Body of pancreas (tissue), 4 donors: Measurements from ENCODE around the gene ADPRHL1. TPM values are rescaled to one million over a fixed set of nuclear protein-coding genes. Genes with fewer than 3 reads are reported as not detected.

Source experiments
- ATAC-seq: fragments of 150-250 bp; one replicate; pipeline ENCODE4 v1.9.1; 2016
- DNase-seq, 4 donors: peaks; one replicate each; pipeline ENCODE4 v3.0.0-alpha.2; 2019
- H3K27ac ChIP-seq, 4 donors: fragments of 200-600 bp; sonication (generic); 1 replicate in 3 of 4; 2 replicates in 1 of 4; pipeline versions ENCODE4 v1.5.1 to v1.6.1; 2016 to 2019; ENCODE audit warnings: mild to moderate bottlenecking in 1 of 4, mixed read lengths in 1 of 4, moderate library complexity in 1 of 4
- H3K27me3 ChIP-seq, 2 donors: fragments of 200-600 bp; sonication (generic); one replicate each; pipeline ENCODE4 v1.6.0; 2016; ENCODE audit warnings: mild to moderate bottlenecking in 1 of 2
- H3K36me3 ChIP-seq, 2 donors: fragments of 200-600 bp; sonication (generic); replicated peaks in 1 of 2; 2 replicates each; pipeline ENCODE4 v1.5.1; 2016; ENCODE audit warnings: low read depth in 2 of 2; ENCODE audit not compliant: insufficient read depth in 1 of 2
- H3K4me1 ChIP-seq: fragments of 200-600 bp; sonication (generic); one replicate; pipeline ENCODE4 v1.6.0; 2016
- H3K4me3 ChIP-seq, 2 donors: fragments of 200-600 bp; sonication (generic); 1 replicate in 1 of 2; 2 replicates in 1 of 2; pipeline ENCODE4 v1.5.1; 2016 to 2019
- H3K9me3 ChIP-seq, 3 donors: fragments of 200-600 bp; sonication (generic); 1 replicate in 2 of 3; 2 replicates in 1 of 3; pipeline ENCODE4 v1.5.1; 2016
- POLR2A ChIP-seq, 3 donors: fragments of 450-650 bp; IDR thresholded peaks; one replicate each; pipeline ENCODE4 v1.6.1; 2016; ENCODE audit warnings: antibody characterized with exemption in 3 of 3, mild to moderate bottlenecking in 2 of 3
- WGBS, 2 donors: methylation state at CpG; one replicate each; pipeline ENCODE4 v1.1.5; 2017; 5-methylcytosine and 5-hydroxymethylcytosine counted together
- intact Hi-C: fragments of 100-400 bp; cut with DNase I; formaldehyde crosslinking; loops from one replicate; pipeline ENCODE4 v1.15.1; 2023
- total RNA-seq, 2 donors: library from RNA; depleted of rRNA; stranded (reverse); fragments of >200 nt; gene quantifications; one replicate each; pipeline ENCODE4 v1.1.0, GENCODE V29; 2016
- TF ChIP-seq, protein P1 (sequence below), 7 experiments: fragments of 450-650 bp in 4 of 7; fragments of 200-600 bp in 3 of 7; sonication (generic) in 3 of 7; IDR thresholded peaks; one replicate each; pipeline ENCODE4 v1.5.1; 2016 to 2019; ENCODE audit warnings: antibody characterized with exemption in 7 of 7

Gene ADPRHL1
- total RNA-seq, 2 donors from 2014 or later, result 6.0 to 15.8 TPM

DNA sequence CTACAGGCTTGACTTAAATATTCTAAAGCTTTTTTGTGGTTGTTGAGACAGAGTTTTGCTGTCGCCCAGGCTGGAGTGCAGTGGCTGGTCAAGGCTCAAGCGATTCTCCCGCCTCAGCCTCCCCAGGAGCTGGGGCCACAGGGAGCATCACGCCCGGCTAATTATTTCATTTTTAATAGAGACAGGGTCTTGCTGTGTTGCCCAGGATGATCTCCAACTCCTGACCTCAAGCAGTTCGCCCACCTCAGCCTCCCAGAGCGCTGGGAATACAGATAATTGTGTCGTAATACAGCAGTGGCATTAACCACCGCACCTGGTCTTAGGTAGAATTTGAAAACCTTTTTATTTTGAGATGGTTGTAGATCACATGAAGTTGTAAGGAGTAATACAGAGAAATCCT, 38.7 kb upstream of the ADPRHL1 start:
- Histone ChIP-seq H3K27ac (peak overlapping the region; percentile 81 to 89 (median 84)), H3K27me3 (no peaks in the 10 kb centered on the region), H3K4me1 (peaks cover 70% of the 10 kb centered on the region), H3K4me3 (peak overlapping the region in 1 of 2 donors; percentile 84), H3K9me3 (no peaks in the 10 kb centered on the region), H3K36me3 (peaks cover 0 to 3% of the 10 kb centered on the region in 2 donors)
- TF ChIP-seq, protein P1, sequence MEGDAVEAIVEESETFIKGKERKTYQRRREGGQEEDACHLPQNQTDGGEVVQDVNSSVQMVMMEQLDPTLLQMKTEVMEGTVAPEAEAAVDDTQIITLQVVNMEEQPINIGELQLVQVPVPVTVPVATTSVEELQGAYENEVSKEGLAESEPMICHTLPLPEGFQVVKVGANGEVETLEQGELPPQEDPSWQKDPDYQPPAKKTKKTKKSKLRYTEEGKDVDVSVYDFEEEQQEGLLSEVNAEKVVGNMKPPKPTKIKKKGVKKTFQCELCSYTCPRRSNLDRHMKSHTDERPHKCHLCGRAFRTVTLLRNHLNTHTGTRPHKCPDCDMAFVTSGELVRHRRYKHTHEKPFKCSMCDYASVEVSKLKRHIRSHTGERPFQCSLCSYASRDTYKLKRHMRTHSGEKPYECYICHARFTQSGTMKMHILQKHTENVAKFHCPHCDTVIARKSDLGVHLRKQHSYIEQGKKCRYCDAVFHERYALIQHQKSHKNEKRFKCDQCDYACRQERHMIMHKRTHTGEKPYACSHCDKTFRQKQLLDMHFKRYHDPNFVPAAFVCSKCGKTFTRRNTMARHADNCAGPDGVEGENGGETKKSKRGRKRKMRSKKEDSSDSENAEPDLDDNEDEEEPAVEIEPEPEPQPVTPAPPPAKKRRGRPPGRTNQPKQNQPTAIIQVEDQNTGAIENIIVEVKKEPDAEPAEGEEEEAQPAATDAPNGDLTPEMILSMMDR (IDR thresholded peaks at IDR 0.05), result no peak
- no peak for TF ChIP-seq POLR2A (IDR thresholded peaks at IDR 0.05)
- intact Hi-C loops, result no loop called here
- WGBS, 2 donors, result 59 to 76% methylated on average over 8 to 9 of the region's 9 CpGs
- ATAC-seq (no peak), DNase-seq (no peak)

DNA sequence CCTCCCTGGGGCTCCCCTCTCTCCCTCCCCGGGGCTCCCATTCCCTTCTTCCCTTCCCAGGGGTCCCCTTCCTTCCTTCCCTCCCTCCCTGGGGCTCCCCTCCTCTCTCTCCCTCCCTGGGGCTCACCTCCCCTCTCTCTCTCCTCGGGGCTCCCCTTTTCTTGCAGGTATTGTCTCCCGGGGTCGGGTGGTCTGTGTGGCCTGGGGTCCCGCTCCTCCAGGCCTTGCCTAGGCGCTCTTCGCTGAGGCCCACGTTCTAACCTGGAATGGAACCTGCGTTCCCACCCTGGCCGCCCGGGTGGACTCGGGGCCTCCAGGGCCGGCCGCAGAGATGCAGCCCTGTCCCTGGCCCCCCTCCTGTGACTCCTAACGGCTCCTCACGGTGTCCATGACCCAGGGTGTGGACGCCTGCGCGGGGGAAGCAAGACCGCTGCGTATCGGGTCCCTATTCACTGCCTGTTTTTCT, 38.2 kb upstream of the ADPRHL1 start:
- ATAC-seq (peak; percentile 2), DNase-seq (peak; percentile 40 to 54 (median 46))
- Histone ChIP-seq H3K4me3 (peak overlapping the region; percentile 66 to 84), H3K36me3 (no peaks in the 10 kb centered on the region), H3K27me3 (no peaks in the 10 kb centered on the region), H3K27ac (peak overlapping the region; percentile 84 to 89 (median 86)), H3K9me3 (no peaks in the 10 kb centered on the region), H3K4me1 (peaks cover 65% of the 10 kb centered on the region)
- TF ChIP-seq POLR2A (IDR thresholded peaks at IDR 0.05), result no peak
- TF ChIP-seq, protein P1 (IDR thresholded peaks at IDR 0.05), result no peak
- 0 to 2% methylated on average over 20 to 22 of the region's 22 CpGs for WGBS, 2 donors
- intact Hi-C loops, result no loop called here

DNA sequence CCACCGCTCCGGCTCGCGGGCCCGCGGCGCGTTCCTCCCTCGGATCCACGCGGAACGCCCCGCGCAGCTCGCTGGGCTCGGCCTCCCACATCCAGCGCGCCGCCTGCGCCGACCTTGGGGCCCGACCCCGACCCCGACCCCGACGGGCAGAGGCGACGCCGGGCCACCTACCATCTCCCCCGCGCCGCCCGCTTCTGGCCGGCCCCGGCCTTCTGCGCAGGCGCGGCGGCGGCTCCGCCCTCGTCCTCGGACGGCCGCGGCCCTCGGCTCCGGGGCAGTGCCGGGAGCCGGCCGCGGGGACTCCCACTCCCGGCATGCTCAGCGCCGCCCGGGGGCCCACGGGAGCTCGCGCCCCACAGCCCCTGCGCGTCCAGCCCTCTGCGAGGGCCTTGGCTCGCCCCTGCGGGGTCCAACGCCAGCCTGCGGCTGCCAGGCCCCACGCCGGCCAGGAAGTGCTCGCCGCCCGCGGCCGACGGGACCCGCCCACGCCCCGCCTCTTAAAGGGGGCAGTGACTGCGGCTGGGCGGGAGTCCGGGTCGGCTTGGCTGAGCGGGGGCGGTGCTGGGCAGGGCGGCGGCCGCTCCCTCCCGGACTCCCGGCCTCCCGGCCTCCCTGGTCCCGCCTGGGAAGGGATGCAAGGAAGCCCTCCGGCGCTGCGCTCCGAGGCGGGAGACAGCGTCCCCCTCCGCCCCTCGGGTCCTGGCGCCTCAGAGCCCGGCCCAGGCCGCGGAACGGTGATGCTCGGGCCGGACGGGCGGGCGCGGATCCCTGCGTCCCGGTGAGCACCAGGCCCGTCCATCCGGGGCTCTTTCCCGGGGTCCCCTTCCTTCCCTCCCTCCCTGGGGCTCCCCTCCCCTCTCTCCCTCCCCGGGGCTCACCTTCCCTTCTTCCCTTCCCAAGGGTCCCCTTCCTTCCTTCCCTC, 37.5 kb upstream of the ADPRHL1 start, which contains the start of gene DCUN1D2:
Gene DCUN1D2 (minus strand): TSS at position 216 of the 922 bp plus-strand sequence. CDS start 42 bp downstream, at position 174.
- intact Hi-C loops, result no loop called here
- peak within 1 kb of the TSS; percentile 84 to 89 (median 86) for H3K27ac ChIP-seq
- no peaks in the 10 kb centered on the region for H3K27me3 ChIP-seq
- TF ChIP-seq POLR2A (IDR thresholded peaks at IDR 0.05), result peak; percentile 75 to 94 (median 78)
- TF ChIP-seq, protein P1 (IDR thresholded peaks at IDR 0.05), result peak in 2 of 7 experiments; percentile 0 to 3
- no peaks in the 10 kb centered on the region for H3K36me3 ChIP-seq
- peak; percentile 93 to 95 (median 94) for DNase-seq
- ATAC-seq, result peak; percentile 91
- no peaks in the 10 kb centered on the region for H3K9me3 ChIP-seq
- 0 to 2% methylated on average over 21 to 115 of the region's 115 CpGs for WGBS, 2 donors
- H3K4me1 ChIP-seq, result peaks cover 61% of the 10 kb centered on the region
- peak within 1 kb of the TSS; percentile 66 to 84 for H3K4me3 ChIP-seq

DNA sequence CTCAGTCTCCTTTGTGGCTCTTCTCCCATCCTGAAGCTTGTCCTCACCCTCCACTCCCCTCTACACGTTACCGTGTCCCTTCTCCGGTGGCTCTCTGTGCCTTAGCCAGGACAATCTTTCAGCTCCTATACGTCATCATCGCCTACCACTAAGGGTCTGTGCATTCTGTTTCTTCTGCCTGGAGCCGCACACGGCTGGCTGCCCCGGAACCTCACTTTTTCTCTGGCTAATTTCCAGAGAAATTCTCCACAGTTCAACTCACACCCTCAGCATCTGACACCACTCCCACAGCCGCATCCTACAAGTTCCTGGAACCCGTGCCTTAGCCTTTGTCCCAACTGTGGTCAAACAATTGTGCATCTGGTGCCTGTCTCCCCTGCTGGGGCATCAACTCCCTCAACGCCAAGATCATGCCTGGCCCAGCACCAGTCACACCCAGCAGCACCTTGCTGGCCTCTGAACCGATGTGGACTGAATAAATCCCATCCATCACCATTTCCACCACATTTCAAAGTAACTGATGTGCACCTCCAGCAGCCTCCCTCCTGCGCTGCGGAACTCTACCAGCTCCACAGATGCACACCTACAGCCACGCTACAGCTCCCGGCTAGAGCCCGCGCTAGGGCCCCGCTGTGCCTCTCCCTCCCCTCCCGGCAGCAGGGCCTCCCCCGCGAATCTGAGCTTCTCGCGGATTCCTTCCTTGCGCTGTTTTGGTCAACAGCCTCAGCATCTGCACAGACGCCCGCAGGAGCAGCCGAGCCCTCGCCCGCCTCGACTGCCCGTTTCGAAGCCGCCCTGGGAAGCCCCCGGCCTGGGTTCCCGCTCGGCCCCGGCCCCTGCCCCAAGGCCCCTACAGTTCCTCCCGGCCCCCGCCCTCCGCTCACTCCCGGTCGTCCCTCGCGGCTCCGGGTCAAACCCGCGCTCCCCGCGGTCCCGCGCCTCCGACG, 36.5 kb upstream of the ADPRHL1 start:
- intact Hi-C loops, result no loop called here
- Histone ChIP-seq H3K4me1 (peaks cover 51% of the 10 kb centered on the region), H3K27ac (peak overlapping the region; percentile 84 to 89 (median 86)), H3K27me3 (no peaks in the 10 kb centered on the region), H3K36me3 (no peaks in the 10 kb centered on the region), H3K9me3 (no peaks in the 10 kb centered on the region), H3K4me3 (peak overlapping the region; percentile 51)
- ATAC-seq, result peak; percentile 7
- TF ChIP-seq POLR2A (IDR thresholded peaks at IDR 0.05), result no peak
- TF ChIP-seq, protein P1 (IDR thresholded peaks at IDR 0.05), result no peak
- DNase-seq, result peak in 2 of 4 donors; percentile 35 to 50
- WGBS, 2 donors, result 3 to 5% methylated on average over 14 to 47 of the region's 54 CpGs
